ENCODE results near the gene OR10A5.
"Not testable (repeated sequence)": the region's sequence is repeated elsewhere in the genome, so short reads cannot be mapped to it uniquely, and the experiment has no call there.

OR10A5 gene

GRCh38 chr11:6876325-6876724 lies 30.8 kb downstream of the OR10A5 start, which contains the start of gene OR10A4:
Gene OR10A4, plus strand, starts transcription at chr11:6876625. Its CDS starts 23 bp downstream, at chr11:6876648.
- no peak for DNase-seq

- DNase-seq = no peak
Measured at GRCh38 chr11:6876914-6877313, 31.4 kb downstream of the OR10A5 start.

DNA sequence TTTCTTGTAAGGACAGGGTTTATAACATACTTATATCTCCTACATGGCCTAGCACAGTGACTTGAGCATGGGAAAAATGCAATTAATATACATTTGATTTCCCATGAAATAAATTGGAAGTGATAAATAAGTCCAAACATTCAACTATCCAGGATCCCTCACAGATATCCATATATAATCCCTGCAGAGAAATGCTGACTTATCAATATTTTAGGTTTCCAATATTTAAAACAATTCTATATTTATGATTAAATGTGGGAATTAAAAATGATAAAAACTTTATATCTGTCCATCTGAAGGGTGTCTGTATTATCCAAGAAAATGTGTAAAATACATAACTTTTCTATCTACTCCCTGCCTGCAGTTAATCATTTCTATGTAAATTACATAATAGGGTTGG lies 37.3 kb downstream of the OR10A5 start:
- no peak for DNase-seq

- not testable (repeated sequence) for DNase-seq
Measured at GRCh38 chr11:6887711-6888110, 42.2 kb downstream of the OR10A5 start.

GRCh38 chr11:6888830-6889229 lies 43.3 kb downstream of the OR10A5 start:
- DNase-seq = no peak

- no peak for DNase-seq
Measured at GRCh38 chr11:6889835-6890234, 44.4 kb downstream of the OR10A5 start.

DNA sequence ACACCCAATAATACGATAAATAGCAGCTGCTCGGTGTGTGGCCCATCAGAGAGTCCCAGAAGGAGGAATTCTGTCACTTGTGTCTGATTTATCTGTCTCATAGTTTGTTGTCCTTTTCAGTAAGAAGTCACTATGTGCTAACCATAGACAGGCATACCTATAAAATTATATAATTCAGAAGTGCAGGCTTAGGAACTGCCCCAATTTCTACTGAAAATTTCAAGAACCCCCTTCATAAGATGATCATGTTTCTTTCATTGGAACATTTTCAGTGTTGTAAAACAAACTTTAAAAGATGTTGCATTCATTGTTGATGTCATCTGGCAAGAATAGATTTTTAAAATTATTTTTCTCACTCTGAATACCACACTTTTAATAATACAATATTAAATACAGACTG lies 46.9 kb downstream of the OR10A5 start, which contains the start of gene OR2D2:
OR2D2 (minus strand) TSS at position 101 of the 400 bp plus-strand sequence; CDS start at position 101, 0 bp downstream.
- no peak for DNase-seq

GRCh38 chr11:6894097-6894496 lies 48.6 kb downstream of the OR10A5 start:
- no peak for DNase-seq

- no peak for DNase-seq
Measured at GRCh38 chr11:6895010-6895409, 49.5 kb downstream of the OR10A5 start.

Data from NCI-H2107 (cell line).